HT1080 (cell line): ENCODE data around the gene TNNT3. TPM values are rescaled to one million over a fixed set of nuclear protein-coding genes. Genes with fewer than 3 reads are reported as not detected.

ENCODE experiments used
- total RNA-seq: library from RNA; depleted of rRNA; stranded (reverse); fragments of >200 nt; shearing (Covaris generic); gene quantifications from 2 replicates; pipeline ENCODE4 v1.2.3, GENCODE V29; 2014; rRNA removed

The TNNT3 gene
- total RNA-seq, 1 experiment from 2014 or later: not detected

Other genes starting within 250 kb of the TNNT3 start
- not detected in 2 replicates for gene KRTAP5-6, start 222.5 kb upstream of the TNNT3 start, total RNA-seq
- 0.47 and 0.58 TPM in 2 replicates for gene IFITM10, start 169.1 kb upstream of the TNNT3 start, total RNA-seq
- 178 and 212 TPM in 2 replicates for gene CTSD, start 155.8 kb upstream of the TNNT3 start, total RNA-seq
- gene SYT8, start 84.7 kb upstream of the TNNT3 start, total RNA-seq: not detected in 2 replicates
- gene TNNI2, start 80.7 kb upstream of the TNNT3 start, total RNA-seq: not detected in 2 replicates
- gene LSP1, start 66.6 kb upstream of the TNNT3 start, total RNA-seq: 1.2 and 1.3 TPM in 2 replicates
- gene PRR33, start 27.8 kb upstream of the TNNT3 start, total RNA-seq: not detected in 2 replicates
- gene MRPL23, start 27.6 kb downstream of the TNNT3 start, total RNA-seq: 73.2 and 118 TPM in 2 replicates
- 0.21 and 0.27 TPM in 2 replicates for gene H19, start 78.1 kb downstream of the TNNT3 start, total RNA-seq
- 0.24 TPM in 1 of 2 replicates, not detected in the other for gene IGF2, start 219.7 kb downstream of the TNNT3 start, total RNA-seq
- gene INS, start 241.5 kb downstream of the TNNT3 start, total RNA-seq: not detected in 2 replicates